H1 (cell line): ENCODE measurements around the gene FTL. TPM values are rescaled to one million over a fixed set of nuclear protein-coding genes. Genes with fewer than 3 reads are reported as not detected.

Experiments
- CTCF ChIA-PET: fragments of 300-600 bp; sonication (Branson Sonifier 250); formaldehyde crosslinking; loops from one replicate; lab custom pipeline; 2021; ENCODE audit not compliant: partially characterized antibody; lab: Charles Lee
- POLR2A ChIA-PET: fragments of 300-600 bp; sonication (Branson Sonifier 250); formaldehyde crosslinking; loops from one replicate; lab custom pipeline; 2021; ENCODE audit warnings: inconsistent platforms; ENCODE audit not compliant: partially characterized antibody; lab: Charles Lee
- DNase-seq, 2 experiments: peaks; one replicate each; pipeline versions ENCODE4 v3.0.0 to v3.0.0-alpha.2; 2010 to 2022; ENCODE audit warnings: low spot score in 2 of 2, low read depth in 1 of 2, mixed read lengths in 1 of 2
- FAIRE-seq: peaks from 2 replicates; lab custom pipeline; 2011; peaks lifted over from hg19 to GRCh38; lab: Jason Lieb, UNC
- H2AFZ ChIP-seq: 2 replicates; pipeline ENCODE4 v1.8.1; 2012; ENCODE audit warnings: low read length, inconsistent platforms
- H2AK5ac ChIP-seq: 2 replicates; pipeline ENCODE4 v1.6.1; 2013; ENCODE audit warnings: low read depth, low read length
- H2BK120ac ChIP-seq: replicated peaks from 2 replicates; pipeline ENCODE3; 2013; ENCODE audit warnings: low read depth, low read length, inconsistent platforms
- H2BK12ac ChIP-seq: 2 replicates; pipeline ENCODE4 v1.6.1; 2013; ENCODE audit warnings: low read depth, low read length
- H2BK15ac ChIP-seq: 2 replicates; pipeline ENCODE4 v1.6.1; 2013; ENCODE audit warnings: low read length
- H2BK20ac ChIP-seq: 2 replicates; pipeline ENCODE4 v1.6.1; 2013; ENCODE audit warnings: low read length
- H2BK5ac ChIP-seq: 2 replicates; pipeline ENCODE4 v1.6.1; 2013; ENCODE audit warnings: low read depth, low read length
- H3K14ac ChIP-seq: 2 replicates; pipeline ENCODE4 v1.6.1; 2013; ENCODE audit warnings: inconsistent platforms; ENCODE audit not compliant: insufficient read length
- H3K18ac ChIP-seq: 2 replicates; pipeline ENCODE4 v1.6.1; 2013; ENCODE audit warnings: low read length; ENCODE audit errors: extremely low read depth
- H3K23ac ChIP-seq: 2 replicates; pipeline ENCODE4 v1.6.1; 2013; ENCODE audit warnings: inconsistent platforms; ENCODE audit not compliant: insufficient read length
- H3K23me2 ChIP-seq: 2 replicates; pipeline ENCODE4 v1.6.1; 2013; ENCODE audit warnings: low read depth, low read length
- H3K27ac ChIP-seq: 2 replicates; pipeline ENCODE4 v1.6.1; 2011; ENCODE audit warnings: low read depth, low read length, inconsistent platforms
- H3K27me3 ChIP-seq, 4 experiments: replicated peaks in 1 of 4; 1 replicate in 1 of 4; 2 replicates in 3 of 4; pipeline versions ENCODE4 v1.6.1 to v1.8.1; 2011 to 2013; ENCODE audit warnings: low read length in 3 of 4, mild to moderate bottlenecking in 3 of 4, inconsistent platforms in 2 of 4, mixed read lengths in 2 of 4, moderate library complexity in 1 of 4; ENCODE audit not compliant: control insufficient read depth in 3 of 4, insufficient read depth in 3 of 4; ENCODE audit errors: extremely low read depth in 1 of 4
- H3K36me3 ChIP-seq, 4 experiments: 2 replicates each; pipeline versions ENCODE4 v1.6.1 to v1.8.1; 2011 to 2013; ENCODE audit warnings: mild to moderate bottlenecking in 4 of 4, low read length in 3 of 4, moderate library complexity in 2 of 4, control low read depth in 1 of 4, inconsistent platforms in 1 of 4; ENCODE audit not compliant: insufficient read depth in 4 of 4, control insufficient read depth in 2 of 4
- H3K4ac ChIP-seq: replicated peaks from 2 replicates; pipeline ENCODE3; 2013; ENCODE audit warnings: low read length, low read depth, mixed read lengths, inconsistent platforms; ENCODE audit not compliant: insufficient read length
- H3K4me1 ChIP-seq, 4 experiments: replicated peaks in 1 of 4; 1 replicate in 1 of 4; 2 replicates in 3 of 4; pipeline versions ENCODE4 v1.6.1 to v1.8.1; 2011 to 2013; ENCODE audit warnings: low read length in 3 of 4, inconsistent platforms in 2 of 4, mixed read lengths in 1 of 4; ENCODE audit not compliant: insufficient read depth in 4 of 4, control insufficient read depth in 3 of 4
- H3K4me2 ChIP-seq, 2 experiments: 2 replicates each; pipeline versions ENCODE4 v1.6.1 to v1.8.1; 2011 to 2013; ENCODE audit warnings: low read depth in 2 of 2, low read length in 2 of 2, control low read depth in 1 of 2, inconsistent platforms in 1 of 2, mild to moderate bottlenecking in 1 of 2; ENCODE audit not compliant: insufficient read depth in 1 of 2
- H3K4me3 ChIP-seq, 4 experiments: fragments of 200-600, 300-600 bp in 1 of 4; sonication (generic), shearing (Covaris generic), sonication (Bioruptor Twin) in 1 of 4; 2 replicates each; pipeline versions ENCODE4 v1.5.1 to v1.8.1; 2011 to 2016; ENCODE audit warnings: low read length in 4 of 4, low read depth in 3 of 4, control low read depth in 2 of 4, inconsistent platforms in 2 of 4, mild to moderate bottlenecking in 2 of 4, mixed read lengths in 1 of 4, moderate library complexity in 1 of 4; ENCODE audit not compliant: insufficient read depth in 2 of 4; ENCODE audit errors: extremely low read depth in 1 of 4
- H3K56ac ChIP-seq: replicated peaks from 2 replicates; pipeline ENCODE3; 2013; ENCODE audit warnings: low read depth, mild to moderate bottlenecking, mixed read lengths, low read length, inconsistent platforms; ENCODE audit not compliant: insufficient read length
- H3K79me1 ChIP-seq: 2 replicates; pipeline ENCODE4 v1.6.1; 2013; ENCODE audit warnings: low read depth, low read length, control low read depth
- H3K79me2 ChIP-seq, 2 experiments: 2 replicates each; pipeline versions ENCODE4 v1.6.1 to v1.8.1; 2012 to 2013; ENCODE audit warnings: low read length in 2 of 2, mild to moderate bottlenecking in 2 of 2, inconsistent platforms in 1 of 2; ENCODE audit not compliant: insufficient read depth in 2 of 2, control insufficient read depth in 1 of 2
- H3K9ac ChIP-seq, 4 experiments: replicated peaks in 1 of 4; 1 replicate in 1 of 4; 2 replicates in 3 of 4; pipeline versions ENCODE4 v1.6.1 to v1.8.1; 2011 to 2013; ENCODE audit warnings: low read depth in 3 of 4, low read length in 3 of 4, control low read depth in 2 of 4, mild to moderate bottlenecking in 2 of 4, moderate library complexity in 2 of 4, inconsistent platforms in 1 of 4; ENCODE audit errors: extremely low read depth in 1 of 4
- H3K9me3 ChIP-seq, 2 experiments: 2 replicates each; pipeline versions ENCODE4 v1.6.1 to v1.8.1; 2012 to 2013; ENCODE audit warnings: mild to moderate bottlenecking in 2 of 2, moderate library complexity in 2 of 2, control low read depth in 1 of 2, inconsistent platforms in 1 of 2, low read depth in 1 of 2, low read length in 1 of 2, mixed read lengths in 1 of 2; ENCODE audit not compliant: insufficient read depth in 2 of 2
- H4K20me1 ChIP-seq, 2 experiments: replicated peaks in 1 of 2; 2 replicates each; pipeline versions ENCODE3 to v1.8.1; 2011 to 2013; ENCODE audit warnings: inconsistent platforms in 2 of 2, low read length in 2 of 2, mild to moderate bottlenecking in 1 of 2; ENCODE audit not compliant: insufficient read depth in 2 of 2, control insufficient read depth in 1 of 2
- H4K5ac ChIP-seq: 2 replicates; pipeline ENCODE4 v1.6.1; 2013; ENCODE audit warnings: low read length, low read depth, mixed read lengths, inconsistent platforms; ENCODE audit not compliant: insufficient read length
- H4K8ac ChIP-seq: 2 replicates; pipeline ENCODE4 v1.8.0; 2013; ENCODE audit warnings: mild to moderate bottlenecking, moderate library complexity, low read length, inconsistent platforms; ENCODE audit not compliant: insufficient read depth; ENCODE audit errors: extremely low read depth
- H4K91ac ChIP-seq: replicated peaks from 2 replicates; pipeline ENCODE3; 2013; ENCODE audit warnings: low read length, mixed read lengths, inconsistent platforms; ENCODE audit not compliant: insufficient read length
- WGBS, 2 experiments: shearing (Covaris generic) in 1 of 2; methylation state at CpG; one replicate each; pipeline versions ENCODE4 v1.1.6 to v1.1.7; 2013 to 2015; ENCODE audit warnings: low lambda C conversion rate in 2 of 2, mixed read lengths in 2 of 2, inconsistent platforms in 1 of 2, low coverage in 1 of 2, missing lambda C conversion rate in 1 of 2; ENCODE audit not compliant: insufficient replicate concordance in 2 of 2, insufficient coverage in 1 of 2, insufficient read length in 1 of 2; ENCODE audit errors: extremely low coverage in 1 of 2, missing lambda C conversion rate in 1 of 2; 5-methylcytosine and 5-hydroxymethylcytosine counted together
- polyA plus RNA-seq, 7 experiments: library from polyadenylated mRNA; depleted of rRNA in 3 of 7; stranded (reverse) in 5 of 7; unstranded in 2 of 7; fragments of >200 nt in 5 of 7; fragments of 200-250 nt in 2 of 7; gene quantifications; 1 replicate in 5 of 7; 2 replicates in 1 of 7; 4 replicates in 1 of 7; pipeline versions ENCODE4 v1.2.1 to v1.2.3, GENCODE V29; 2011 to 2013; ENCODE audit warnings: missing spikeins in 2 of 7, mixed read lengths in 2 of 7
- total RNA-seq: library from RNA; stranded (reverse); fragmentation: NEBNext Ultra II Directional; extraction: Animal tissue kit (Norgen Biotek cat#: 25700); gene quantifications from 2 replicates; pipeline ENCODE4 v1.2.1, GENCODE V29; 2021

The FTL gene
- total and polyA plus RNA-seq, 2 of the 8 experiments (the other 6 are each of a cell fraction or from before 2014, with no cell fraction given): 1,751 to 2,427 TPM

DNA sequence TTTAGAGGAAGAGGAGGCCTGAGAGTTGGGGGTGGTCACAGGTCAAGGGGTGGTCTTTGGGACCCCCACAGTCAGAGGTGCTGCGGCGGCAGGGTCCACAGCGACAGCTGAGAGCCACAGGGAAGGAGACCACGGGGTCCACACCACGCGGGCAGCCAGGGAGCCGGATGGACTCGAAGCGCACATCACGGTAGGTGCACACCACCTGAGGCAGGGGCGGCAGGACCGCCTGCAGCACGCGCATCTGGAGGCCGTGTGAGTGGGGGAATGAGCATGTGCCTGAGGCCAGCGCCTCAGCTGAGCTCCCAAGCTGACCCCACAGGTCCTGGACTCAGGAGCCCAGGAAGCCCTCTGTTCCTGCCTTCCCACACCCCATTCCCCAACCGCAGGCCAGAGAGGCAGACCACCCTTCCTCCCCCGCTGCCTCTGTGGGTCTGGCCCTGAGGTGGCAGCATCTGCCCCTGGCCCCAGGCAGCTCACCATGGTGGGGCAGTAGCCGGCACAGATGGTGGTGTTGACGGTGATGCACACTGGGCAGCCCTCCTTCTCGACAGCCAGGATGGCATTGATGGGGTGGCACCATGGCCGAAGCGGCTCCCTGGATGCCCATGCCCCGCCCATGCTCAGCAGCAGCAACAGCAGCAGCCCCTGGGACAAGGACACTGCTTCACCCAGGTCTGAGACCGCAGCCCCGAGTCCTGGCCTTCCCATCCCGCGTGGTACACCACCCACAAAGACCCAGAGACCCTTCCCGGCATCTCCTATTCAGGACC lies 51.1 kb downstream of the FTL start:
- WGBS, 2 experiments: 96% methylated on average over 13 of the region's 29 CpGs; no CpG with 5 or more reads in 1 of the 2 experiments

More for the DNA sequence above, 51.1 kb downstream of the FTL start:
- peaks cover 0 to 17% (median 8%) of the 10 kb centered on the region in 4 experiments; a peak in 5 of 7 replicates for H3K4me1 ChIP-seq
- H3K14ac ChIP-seq: no peak overlapping the region
- H2AK5ac ChIP-seq: no peak overlapping the region
- ChIA-PET CTCF (interaction anchor here (2.3 to 8.1 kb wide), 2 partner anchors 10 to 17 kb away, joined by 6 to 46 read pairs; no protein-coding TSS in a partner anchor), POLR2A (no interaction called here)
- no peak overlapping the region for H4K5ac ChIP-seq
- DNase-seq (no peak), FAIRE-seq (no peak)
- H4K91ac ChIP-seq: no peak overlapping the region
- no peak overlapping the region for H2BK12ac ChIP-seq
- H2BK120ac ChIP-seq: no peak overlapping the region
- peaks cover 6% of the 10 kb centered on the region; the same call in 1 of the 2 replicates for H3K23me2 ChIP-seq
- no peak overlapping the region for H4K8ac ChIP-seq
- H3K79me1 ChIP-seq: no peaks in the 10 kb centered on the region
- no peak overlapping the region for H3K4me3 ChIP-seq
- no peak overlapping the region for H3K27ac ChIP-seq
- H2BK5ac ChIP-seq: no peak overlapping the region
- no peak overlapping the region for H3K23ac ChIP-seq
- H2BK20ac ChIP-seq: no peak overlapping the region
- H2AFZ ChIP-seq: no peak overlapping the region
- no peak overlapping the region; a peak in 1 of 4 replicates for H3K4me2 ChIP-seq
- H3K18ac ChIP-seq: no peak overlapping the region
- no peak overlapping the region for H3K4ac ChIP-seq
- no peak overlapping the region for H2BK15ac ChIP-seq
- H3K9ac ChIP-seq: no peak overlapping the region
- H3K56ac ChIP-seq: no peak overlapping the region
- peaks cover 8 to 19% (median 13%) of the 10 kb centered on the region in 4 experiments; a peak in 7 of 8 replicates for H3K36me3 ChIP-seq
- H4K20me1 ChIP-seq: peaks cover 1 to 2% of the 10 kb centered on the region in 2 experiments
- no peaks in the 10 kb centered on the region for H3K9me3 ChIP-seq
- H3K27me3 ChIP-seq: peaks cover 0 to 15% (median 9%) of the 10 kb centered on the region in 4 experiments; a peak in 5 of 7 replicates
- H3K79me2 ChIP-seq: no peaks in the 10 kb centered on the region
